ENCODE measurements around the gene MPV17. TPM values are rescaled to one million over a fixed set of nuclear protein-coding genes. Genes with fewer than 3 reads are reported as not detected.

MPV17 gene
- total and polyA plus RNA-seq, 2 of the 13 experiments (the other 11 are each of a cell fraction or from before 2014, with no cell fraction given) = 48.9 to 129 TPM

DNA sequence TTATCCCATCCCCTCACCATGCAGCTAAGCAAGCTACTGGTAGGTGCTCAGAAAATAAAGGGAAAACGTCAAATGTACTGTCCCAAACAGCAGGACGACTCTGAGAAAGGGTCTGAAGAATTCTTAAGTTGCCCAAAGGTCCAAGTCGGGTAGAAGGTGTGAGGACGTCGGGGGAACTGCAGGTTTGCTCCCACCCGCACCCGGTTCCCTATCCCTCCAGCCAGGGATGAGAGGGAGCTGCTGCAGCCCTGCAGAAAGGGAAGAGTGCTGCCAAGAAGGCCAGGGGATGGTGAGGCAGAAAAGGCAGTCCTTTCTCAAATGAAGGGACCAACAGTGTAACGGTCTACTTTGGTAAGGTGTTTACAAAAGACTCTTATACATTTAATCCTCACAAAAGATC lies 7.8 kb downstream of the MPV17 start (continued):
- TF ChIP-seq PAWR (CRISPR knock-in tag; IDR thresholded peaks at IDR 0.05; ENCODE audit: borderline replicate concordance) (no peak), REPIN1 (CRISPR knock-in tag; IDR thresholded peaks at IDR 0.05; ENCODE audit: borderline replicate concordance, low read depth) (no peak), AGO2 (optimal IDR thresholded peaks at IDR 0.05; ENCODE audit: low read depth, low read length) (no peak)
- TF ChIP-seq, protein P1, sequence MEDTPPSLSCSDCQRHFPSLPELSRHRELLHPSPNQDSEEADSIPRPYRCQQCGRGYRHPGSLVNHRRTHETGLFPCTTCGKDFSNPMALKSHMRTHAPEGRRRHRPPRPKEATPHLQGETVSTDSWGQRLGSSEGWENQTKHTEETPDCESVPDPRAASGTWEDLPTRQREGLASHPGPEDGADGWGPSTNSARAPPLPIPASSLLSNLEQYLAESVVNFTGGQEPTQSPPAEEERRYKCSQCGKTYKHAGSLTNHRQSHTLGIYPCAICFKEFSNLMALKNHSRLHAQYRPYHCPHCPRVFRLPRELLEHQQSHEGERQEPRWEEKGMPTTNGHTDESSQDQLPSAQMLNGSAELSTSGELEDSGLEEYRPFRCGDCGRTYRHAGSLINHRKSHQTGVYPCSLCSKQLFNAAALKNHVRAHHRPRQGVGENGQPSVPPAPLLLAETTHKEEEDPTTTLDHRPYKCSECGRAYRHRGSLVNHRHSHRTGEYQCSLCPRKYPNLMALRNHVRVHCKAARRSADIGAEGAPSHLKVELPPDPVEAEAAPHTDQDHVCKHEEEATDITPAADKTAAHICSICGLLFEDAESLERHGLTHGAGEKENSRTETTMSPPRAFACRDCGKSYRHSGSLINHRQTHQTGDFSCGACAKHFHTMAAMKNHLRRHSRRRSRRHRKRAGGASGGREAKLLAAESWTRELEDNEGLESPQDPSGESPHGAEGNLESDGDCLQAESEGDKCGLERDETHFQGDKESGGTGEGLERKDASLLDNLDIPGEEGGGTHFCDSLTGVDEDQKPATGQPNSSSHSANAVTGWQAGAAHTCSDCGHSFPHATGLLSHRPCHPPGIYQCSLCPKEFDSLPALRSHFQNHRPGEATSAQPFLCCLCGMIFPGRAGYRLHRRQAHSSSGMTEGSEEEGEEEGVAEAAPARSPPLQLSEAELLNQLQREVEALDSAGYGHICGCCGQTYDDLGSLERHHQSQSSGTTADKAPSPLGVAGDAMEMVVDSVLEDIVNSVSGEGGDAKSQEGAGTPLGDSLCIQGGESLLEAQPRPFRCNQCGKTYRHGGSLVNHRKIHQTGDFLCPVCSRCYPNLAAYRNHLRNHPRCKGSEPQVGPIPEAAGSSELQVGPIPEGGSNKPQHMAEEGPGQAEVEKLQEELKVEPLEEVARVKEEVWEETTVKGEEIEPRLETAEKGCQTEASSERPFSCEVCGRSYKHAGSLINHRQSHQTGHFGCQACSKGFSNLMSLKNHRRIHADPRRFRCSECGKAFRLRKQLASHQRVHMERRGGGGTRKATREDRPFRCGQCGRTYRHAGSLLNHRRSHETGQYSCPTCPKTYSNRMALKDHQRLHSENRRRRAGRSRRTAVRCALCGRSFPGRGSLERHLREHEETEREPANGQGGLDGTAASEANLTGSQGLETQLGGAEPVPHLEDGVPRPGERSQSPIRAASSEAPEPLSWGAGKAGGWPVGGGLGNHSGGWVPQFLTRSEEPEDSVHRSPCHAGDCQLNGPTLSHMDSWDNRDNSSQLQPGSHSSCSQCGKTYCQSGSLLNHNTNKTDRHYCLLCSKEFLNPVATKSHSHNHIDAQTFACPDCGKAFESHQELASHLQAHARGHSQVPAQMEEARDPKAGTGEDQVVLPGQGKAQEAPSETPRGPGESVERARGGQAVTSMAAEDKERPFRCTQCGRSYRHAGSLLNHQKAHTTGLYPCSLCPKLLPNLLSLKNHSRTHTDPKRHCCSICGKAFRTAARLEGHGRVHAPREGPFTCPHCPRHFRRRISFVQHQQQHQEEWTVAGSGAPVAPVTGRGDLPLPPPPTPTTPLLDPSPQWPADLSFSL (CRISPR knock-in tag; IDR thresholded peaks at IDR 0.05) = no peak

DNA sequence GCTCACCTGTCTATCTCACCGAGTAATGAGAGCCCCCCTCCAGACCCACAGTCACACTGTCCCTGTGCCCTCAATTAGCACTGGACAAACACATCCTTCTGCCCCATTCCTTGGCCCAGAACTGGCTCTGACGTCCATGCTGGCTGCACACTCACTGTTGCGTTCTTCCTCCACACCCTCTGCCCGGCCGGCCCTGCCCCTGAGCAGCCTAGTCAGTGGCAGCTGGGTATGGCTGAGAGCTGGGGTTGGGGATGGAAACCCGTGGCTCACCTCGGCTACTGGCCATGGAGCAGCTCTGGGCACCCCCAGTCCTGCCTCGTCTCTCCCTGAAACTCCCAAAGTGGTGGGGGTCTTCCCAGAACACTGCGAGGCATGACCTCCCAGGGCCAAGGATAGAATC lies 8.2 kb downstream of the MPV17 start:
- H3K36me3 ChIP-seq (replicated peaks in 1 of 2; ENCODE audit: control insufficient read depth in 1 of 2, insufficient read depth in 2 of 2, low read length in 2 of 2) = peaks cover 0 to 2% of the 10 kb centered on the region in 2 experiments; a peak in 2 of 5 replicates
- H3K9ac ChIP-seq (ENCODE audit: insufficient read depth, low read depth, low read length) = no peak overlapping the region
- peak; percentile 23; the same call in 1 of the 2 replicates for TF ChIP-seq POLR2G (IDR thresholded peaks at IDR 0.05; ENCODE audit: low read depth, low read length)
- no peak for TF ChIP-seq FOXA3 (CRISPR knock-in tag; IDR thresholded peaks at IDR 0.05)
- TF ChIP-seq RFX3 (CRISPR knock-in tag; IDR thresholded peaks at IDR 0.05) = no peak
- TF ChIP-seq, protein P2, sequence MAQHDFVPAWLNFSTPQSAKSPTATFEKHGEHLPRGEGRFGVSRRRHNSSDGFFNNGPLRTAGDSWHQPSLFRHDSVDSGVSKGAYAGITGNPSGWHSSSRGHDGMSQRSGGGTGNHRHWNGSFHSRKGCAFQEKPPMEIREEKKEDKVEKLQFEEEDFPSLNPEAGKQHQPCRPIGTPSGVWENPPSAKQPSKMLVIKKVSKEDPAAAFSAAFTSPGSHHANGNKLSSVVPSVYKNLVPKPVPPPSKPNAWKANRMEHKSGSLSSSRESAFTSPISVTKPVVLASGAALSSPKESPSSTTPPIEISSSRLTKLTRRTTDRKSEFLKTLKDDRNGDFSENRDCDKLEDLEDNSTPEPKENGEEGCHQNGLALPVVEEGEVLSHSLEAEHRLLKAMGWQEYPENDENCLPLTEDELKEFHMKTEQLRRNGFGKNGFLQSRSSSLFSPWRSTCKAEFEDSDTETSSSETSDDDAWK (CRISPR knock-in tag; IDR thresholded peaks at IDR 0.05) = no peak
- TF ChIP-seq AGO2 (optimal IDR thresholded peaks at IDR 0.05; ENCODE audit: low read depth, low read length) = peak; percentile 36
- no peak overlapping the region for H2AFZ ChIP-seq (ENCODE audit: low read length)
- H3K79me2 ChIP-seq (ENCODE audit: insufficient read depth, low read length) = no peaks in the 10 kb centered on the region
- peaks cover 31% of the 10 kb centered on the region for H3K4me1 ChIP-seq (ENCODE audit: insufficient read depth, low read length)
- in situ Hi-C loops (cut with HindIII; ENCODE audit: extremely low pct_ligation_motif_present, low pct_unique_long_range_greater_than_20kb) (no loop called here), intact Hi-C loops (cut with micrococcal nuclease; ENCODE audit: unreplicated experiment) (no loop called here)
- no peak overlapping the region for H3K4me2 ChIP-seq (ENCODE audit: low read depth, low read length)
- no peak overlapping the region for H3K27ac ChIP-seq (ENCODE audit: extremely low read length, insufficient read depth, low read length)
- ChIA-PET POLR2A (interaction anchor here (1.2 to 1.6 kb wide), 2 partner anchors 12 to 56 kb away, joined by 3 to 6 read pairs; no protein-coding TSS in a partner anchor), CTCF (ENCODE audit: low intra/inter-chr PET ratio, low total read pairs) (no interaction called here)
- H3K27me3 ChIP-seq (ENCODE audit: control insufficient read depth in 1 of 2, insufficient read depth in 2 of 2, low read length in 2 of 2) = no peaks in the 10 kb centered on the region
- no peak overlapping the region for H3K4me3 ChIP-seq (replicated peaks in 1 of 3; ENCODE audit: insufficient read depth in 1 of 3, low read depth in 2 of 3, low read length in 3 of 3)
- ATAC-seq (no peak), FAIRE-seq (no peak), DNase-seq (ENCODE audit: low spot score) (no peak)
- no TSS peak for BruUV-seq (replicated peaks)
- 89% methylated on average over 8 of the region's 9 CpGs for WGBS (ENCODE audit: low lambda C conversion rate)
- H3K9me3 ChIP-seq (ENCODE audit: low read length) = no peaks in the 10 kb centered on the region
- H4K20me1 ChIP-seq (ENCODE audit: insufficient read depth, low read length) = no peaks in the 10 kb centered on the region

Measured in HepG2 (cell line).